HEK293 (cell line): ENCODE results near the gene SNX19.
A peak's percentile ranks its signal among the peaks of the same experiment; 100 is the strongest.

Experiments used
- CTCF ChIA-PET: fragments of 350-600 bp; formaldehyde crosslinking; extraction: SDS; loops from one replicate; lab custom pipeline; 2021; ENCODE audit warnings: antibody characterized with exemption; lab: Yijun Ruan, JAX
- POLR2A ChIA-PET: fragments of 300-600 bp; formaldehyde crosslinking; extraction: SDS; loops from one replicate; lab custom pipeline; 2020; ENCODE audit warnings: antibody characterized with exemption, inconsistent platforms; lab: Yijun Ruan, JAX
- H3K27ac ChIP-seq: fragments of 200-500 bp; sonication (Bioruptor generic); 2 replicates; pipeline ENCODE4 v1.5.1; 2014; ENCODE audit warnings: low read depth, low read length, control low read depth, inconsistent platforms; ENCODE audit errors: extremely low read depth
- H3K36me3 ChIP-seq, 2 experiments: fragments of 200-500 bp in 1 of 2; sonication (Bioruptor generic) in 1 of 2; 1 replicate in 1 of 2; 2 replicates in 1 of 2; pipeline ENCODE4 v1.5.1; 2014 to 2017; ENCODE audit warnings: inconsistent platforms in 2 of 2, low read length in 2 of 2; ENCODE audit not compliant: control insufficient read depth in 2 of 2, insufficient read depth in 1 of 2
- H3K4me1 ChIP-seq: fragments of 200-500 bp; sonication (Bioruptor generic); 2 replicates; pipeline ENCODE4 v1.5.1; 2014; ENCODE audit warnings: mild to moderate bottlenecking, low read length, inconsistent platforms; ENCODE audit not compliant: control insufficient read depth, insufficient read depth
- H3K4me3 ChIP-seq: 2 replicates; pipeline ENCODE4 v1.5.1; 2011; ENCODE audit warnings: low read depth, mild to moderate bottlenecking, control low read depth, low read length, moderate library complexity
- H3K9me3 ChIP-seq: fragments of 200-500 bp; sonication (Bioruptor generic); 2 replicates; pipeline ENCODE4 v1.5.1; 2014; ENCODE audit warnings: low read depth, low read length, inconsistent platforms; ENCODE audit not compliant: control insufficient read depth, insufficient read depth
- EGR2 ChIP-seq: fragments of 450-650 bp; formaldehyde crosslinking; IDR thresholded peaks from 2 replicates; pipeline ENCODE4 v1.5.1; 2016; ENCODE audit warnings: low read depth, missing biosample characterization, missing genetic modification characterization
- GLIS2 ChIP-seq: fragments of 450-650 bp; formaldehyde crosslinking; IDR thresholded peaks from 2 replicates; pipeline ENCODE4 v1.5.1; 2016; ENCODE audit warnings: missing biosample characterization, missing genetic modification characterization
- KLF1 ChIP-seq: fragments of 450-650 bp; formaldehyde crosslinking; IDR thresholded peaks from 2 replicates; pipeline ENCODE4 v1.5.1; 2016; ENCODE audit warnings: missing biosample characterization, missing genetic modification characterization
- ZFP41 ChIP-seq: fragments of 450-650 bp; formaldehyde crosslinking; IDR thresholded peaks from 2 replicates; pipeline ENCODE4 v1.5.1; 2016; ENCODE audit warnings: missing biosample characterization, missing genetic modification characterization, borderline replicate concordance
- ZNF140 ChIP-seq: fragments of 450-650 bp; formaldehyde crosslinking; IDR thresholded peaks from 2 replicates; pipeline ENCODE4 v1.5.1; 2016; ENCODE audit warnings: missing biosample characterization, missing genetic modification characterization
- ZNF148 ChIP-seq: fragments of 450-650 bp; formaldehyde crosslinking; IDR thresholded peaks from 2 replicates; pipeline ENCODE4 v1.5.0; 2017; ENCODE audit warnings: missing biosample characterization, missing genetic modification characterization, borderline replicate concordance
- ZNF426 ChIP-seq: fragments of 450-650 bp; formaldehyde crosslinking; IDR thresholded peaks from 2 replicates; pipeline ENCODE4 v1.5.1; 2017; ENCODE audit warnings: missing biosample characterization, missing genetic modification characterization, mild to moderate bottlenecking, inconsistent platforms, moderate library complexity
- ZNF510 ChIP-seq: fragments of 450-650 bp; formaldehyde crosslinking; IDR thresholded peaks from 2 replicates; pipeline ENCODE4 v1.5.1; 2018; ENCODE audit warnings: mild to moderate bottlenecking, missing genetic modification characterization, missing biosample characterization; ENCODE audit not compliant: insufficient replicate concordance
- ZNF544 ChIP-seq: fragments of 450-650 bp; formaldehyde crosslinking; IDR thresholded peaks from 2 replicates; pipeline ENCODE4 v1.5.0; 2017; ENCODE audit warnings: missing biosample characterization, missing genetic modification characterization
- ZNF558 ChIP-seq: fragments of 450-650 bp; formaldehyde crosslinking; IDR thresholded peaks from 2 replicates; pipeline ENCODE4 v1.5.1; 2016; ENCODE audit warnings: missing biosample characterization, missing genetic modification characterization
- ZNF629 ChIP-seq: fragments of 450-650 bp; formaldehyde crosslinking; IDR thresholded peaks from 2 replicates; pipeline ENCODE4 v1.5.1; 2017; ENCODE audit warnings: missing biosample characterization, missing genetic modification characterization
- ZNF654 ChIP-seq: fragments of 450-650 bp; formaldehyde crosslinking; IDR thresholded peaks from 2 replicates; pipeline ENCODE4 v1.5.1; 2016; ENCODE audit warnings: low read depth, missing biosample characterization, missing genetic modification characterization
- ZNF677 ChIP-seq: fragments of 450-650 bp; IDR thresholded peaks from 2 replicates; pipeline ENCODE4 v1.5.0; 2018; ENCODE audit warnings: missing biosample characterization, mild to moderate bottlenecking, missing genetic modification characterization, moderate library complexity
- ZNF768 ChIP-seq: fragments of 450-650 bp; formaldehyde crosslinking; IDR thresholded peaks from 2 replicates; pipeline ENCODE4 v1.5.1; 2018; ENCODE audit warnings: missing biosample characterization, mild to moderate bottlenecking, missing genetic modification characterization
- ZNF776 ChIP-seq: fragments of 450-650 bp; formaldehyde crosslinking; IDR thresholded peaks from 2 replicates; pipeline ENCODE4 v1.5.0; 2017; ENCODE audit warnings: missing biosample characterization, missing genetic modification characterization, borderline replicate concordance
- ZNF777 ChIP-seq: fragments of 450-650 bp; formaldehyde crosslinking; IDR thresholded peaks from 2 replicates; pipeline ENCODE4 v1.5.1; 2017; ENCODE audit warnings: missing biosample characterization, missing genetic modification characterization, borderline replicate concordance
- ZSCAN4 ChIP-seq: fragments of 450-650 bp; formaldehyde crosslinking; IDR thresholded peaks from 2 replicates; pipeline ENCODE4 v1.5.1; 2017; ENCODE audit warnings: missing biosample characterization, missing genetic modification characterization
- TF ChIP-seq, protein P1 (sequence below): fragments of 450-650 bp; formaldehyde crosslinking; IDR thresholded peaks from 2 replicates; pipeline ENCODE4 v1.5.1; 2016; ENCODE audit warnings: missing biosample characterization, missing genetic modification characterization
- TF ChIP-seq, protein P2 (sequence below): fragments of 450-650 bp; formaldehyde crosslinking; IDR thresholded peaks from 2 replicates; pipeline ENCODE4 v1.5.1; 2016; ENCODE audit warnings: missing biosample characterization, missing genetic modification characterization
- TF ChIP-seq, protein P3 (sequence below): fragments of 450-650 bp; formaldehyde crosslinking; IDR thresholded peaks from 2 replicates; pipeline ENCODE4 v1.5.1; 2016; ENCODE audit warnings: missing biosample characterization, missing genetic modification characterization

The SNX19 gene

DNA sequence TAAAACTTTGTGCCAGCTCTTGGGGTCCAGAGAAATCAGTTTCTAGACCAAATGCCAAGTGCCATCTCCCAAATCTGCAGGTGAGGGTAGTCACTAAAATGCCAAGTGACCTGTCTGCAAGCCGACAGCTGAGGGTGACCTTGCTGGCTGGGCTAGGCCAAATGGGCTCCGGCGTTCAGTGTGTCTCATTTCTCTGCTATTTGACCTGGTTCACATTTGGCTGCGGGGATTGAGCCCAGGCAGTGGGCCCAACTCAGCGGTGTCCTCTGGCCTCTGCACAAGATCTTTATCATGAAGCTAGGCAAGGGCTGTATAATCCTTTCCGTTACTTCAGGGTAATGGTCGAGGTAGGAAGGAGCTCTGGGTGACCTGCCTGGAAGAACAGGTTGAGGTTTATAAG lies 87.5 kb downstream of the SNX19 start:
- ChIA-PET CTCF (interaction anchor here (0.6 to 6.7 kb wide), 13 partner anchors 33 to 612 kb away, joined by 3 to 72 read pairs (median 4); no protein-coding TSS in a partner anchor), POLR2A (interaction anchor here (1.5 kb wide), 1 partner anchor 90 kb away, joined by 3 read pairs; no protein-coding TSS in a partner anchor)
- no peaks in the 10 kb centered on the region for H3K36me3 ChIP-seq
- TF ChIP-seq GLIS2 (tag by site-specific recombination) = no peak
- no peak for TF ChIP-seq ZNF148 (tag by site-specific recombination)
- TF ChIP-seq ZNF768 (tag by site-specific recombination) = no peak
- TF ChIP-seq, protein P1, sequence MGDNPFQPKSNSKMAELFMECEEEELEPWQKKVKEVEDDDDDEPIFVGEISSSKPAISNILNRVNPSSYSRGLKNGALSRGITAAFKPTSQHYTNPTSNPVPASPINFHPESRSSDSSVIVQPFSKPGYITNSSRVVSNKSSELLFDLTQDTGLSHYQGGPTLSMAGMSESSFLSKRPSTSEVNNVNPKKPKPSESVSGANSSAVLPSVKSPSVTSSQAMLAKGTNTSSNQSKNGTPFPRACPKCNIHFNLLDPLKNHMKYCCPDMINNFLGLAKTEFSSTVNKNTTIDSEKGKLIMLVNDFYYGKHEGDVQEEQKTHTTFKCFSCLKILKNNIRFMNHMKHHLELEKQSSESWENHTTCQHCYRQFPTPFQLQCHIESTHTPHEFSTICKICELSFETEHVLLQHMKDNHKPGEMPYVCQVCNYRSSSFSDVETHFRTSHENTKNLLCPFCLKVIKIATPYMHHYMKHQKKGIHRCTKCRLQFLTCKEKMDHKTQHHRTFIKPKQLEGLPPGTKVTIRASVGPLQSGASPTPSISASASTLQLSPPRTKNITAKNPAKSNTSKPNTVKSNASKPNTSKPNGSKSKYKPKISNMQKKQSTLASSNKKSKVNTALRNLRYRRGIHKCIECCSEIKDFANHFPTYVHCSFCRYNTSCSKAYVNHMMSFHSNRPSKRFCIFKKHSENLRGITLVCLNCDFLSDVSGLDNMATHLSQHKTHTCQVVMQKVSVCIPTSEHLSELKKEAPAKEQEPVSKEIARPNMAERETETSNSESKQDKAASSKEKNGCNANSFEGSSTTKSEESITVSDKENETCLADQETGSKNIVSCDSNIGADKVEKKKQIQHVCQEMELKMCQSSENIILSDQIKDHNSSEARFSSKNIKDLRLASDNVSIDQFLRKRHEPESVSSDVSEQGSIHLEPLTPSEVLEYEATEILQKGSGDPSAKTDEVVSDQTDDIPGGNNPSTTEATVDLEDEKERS = no peak
- TF ChIP-seq ZFP41 = no peak
- no peak for TF ChIP-seq ZNF777 (tag by site-specific recombination)
- TF ChIP-seq ZNF544 = no peak
- no peak for TF ChIP-seq ZSCAN4 (tag by site-specific recombination)
- TF ChIP-seq ZNF140 (tag by site-specific recombination) = no peak
- no peak for TF ChIP-seq ZNF558
- TF ChIP-seq, protein P2, sequence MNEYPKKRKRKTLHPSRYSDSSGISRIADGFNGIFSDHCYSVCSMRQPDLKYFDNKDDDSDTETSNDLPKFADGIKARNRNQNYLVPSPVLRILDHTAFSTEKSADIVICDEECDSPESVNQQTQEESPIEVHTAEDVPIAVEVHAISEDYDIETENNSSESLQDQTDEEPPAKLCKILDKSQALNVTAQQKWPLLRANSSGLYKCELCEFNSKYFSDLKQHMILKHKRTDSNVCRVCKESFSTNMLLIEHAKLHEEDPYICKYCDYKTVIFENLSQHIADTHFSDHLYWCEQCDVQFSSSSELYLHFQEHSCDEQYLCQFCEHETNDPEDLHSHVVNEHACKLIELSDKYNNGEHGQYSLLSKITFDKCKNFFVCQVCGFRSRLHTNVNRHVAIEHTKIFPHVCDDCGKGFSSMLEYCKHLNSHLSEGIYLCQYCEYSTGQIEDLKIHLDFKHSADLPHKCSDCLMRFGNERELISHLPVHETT (tag by site-specific recombination) = no peak
- TF ChIP-seq ZNF654 = no peak
- no peak for TF ChIP-seq KLF1 (tag by site-specific recombination)
- TF ChIP-seq, all 188 proteins: peak for 0
- Histone ChIP-seq H3K4me1 (no peaks in the 10 kb centered on the region), H3K9me3 (no peaks in the 10 kb centered on the region), H3K27ac (no peak overlapping the region), H3K4me3 (no peak overlapping the region)

DNA sequence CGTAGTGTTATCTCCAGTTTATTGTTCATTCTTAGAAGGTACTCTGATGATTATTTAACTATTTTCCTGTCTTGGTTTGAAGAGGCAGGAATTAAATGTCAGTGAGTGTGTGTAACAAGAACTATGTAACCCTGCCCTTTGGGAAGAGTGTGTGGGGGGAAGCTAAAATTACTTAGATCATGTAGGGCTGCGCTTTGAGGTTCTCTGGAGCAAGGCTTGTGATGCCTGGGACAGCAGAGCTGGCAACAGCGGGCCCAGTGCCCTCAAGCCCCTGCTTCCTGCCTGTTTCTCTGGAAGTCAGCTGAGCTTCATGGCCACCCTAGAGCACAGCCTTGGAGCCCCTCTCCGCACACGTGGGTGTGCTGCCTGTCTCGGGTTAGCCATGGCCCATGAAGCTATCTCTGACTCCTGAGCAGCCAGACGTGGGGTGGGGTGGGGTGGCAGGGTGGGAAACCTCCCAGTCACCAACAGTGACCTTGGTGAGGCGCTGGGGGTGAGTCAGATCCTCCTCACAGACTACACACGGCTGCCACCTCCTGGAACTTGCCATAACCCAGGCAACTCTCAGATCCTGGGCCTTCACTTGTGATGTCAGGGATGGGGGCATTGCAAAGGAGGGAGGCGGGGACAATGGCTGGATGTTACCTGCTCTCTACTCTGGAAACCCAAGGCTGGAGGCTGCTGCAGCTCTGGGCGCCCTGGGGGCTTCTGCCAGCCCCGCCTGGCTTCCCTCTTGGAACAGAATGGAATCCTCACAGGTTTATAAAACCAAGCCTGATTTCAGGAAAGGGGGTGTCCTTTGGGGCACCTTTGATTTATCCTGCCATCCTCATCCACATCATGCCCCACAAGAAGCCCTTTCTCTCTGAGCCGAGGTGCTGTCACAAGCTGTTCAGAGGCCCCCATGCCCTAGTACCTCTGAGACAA lies 88.6 kb downstream of the SNX19 start:
- TF ChIP-seq, protein P3, sequence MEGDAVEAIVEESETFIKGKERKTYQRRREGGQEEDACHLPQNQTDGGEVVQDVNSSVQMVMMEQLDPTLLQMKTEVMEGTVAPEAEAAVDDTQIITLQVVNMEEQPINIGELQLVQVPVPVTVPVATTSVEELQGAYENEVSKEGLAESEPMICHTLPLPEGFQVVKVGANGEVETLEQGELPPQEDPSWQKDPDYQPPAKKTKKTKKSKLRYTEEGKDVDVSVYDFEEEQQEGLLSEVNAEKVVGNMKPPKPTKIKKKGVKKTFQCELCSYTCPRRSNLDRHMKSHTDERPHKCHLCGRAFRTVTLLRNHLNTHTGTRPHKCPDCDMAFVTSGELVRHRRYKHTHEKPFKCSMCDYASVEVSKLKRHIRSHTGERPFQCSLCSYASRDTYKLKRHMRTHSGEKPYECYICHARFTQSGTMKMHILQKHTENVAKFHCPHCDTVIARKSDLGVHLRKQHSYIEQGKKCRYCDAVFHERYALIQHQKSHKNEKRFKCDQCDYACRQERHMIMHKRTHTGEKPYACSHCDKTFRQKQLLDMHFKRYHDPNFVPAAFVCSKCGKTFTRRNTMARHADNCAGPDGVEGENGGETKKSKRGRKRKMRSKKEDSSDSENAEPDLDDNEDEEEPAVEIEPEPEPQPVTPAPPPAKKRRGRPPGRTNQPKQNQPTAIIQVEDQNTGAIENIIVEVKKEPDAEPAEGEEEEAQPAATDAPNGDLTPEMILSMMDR = peak; percentile 42; the same call in 1 of the 2 replicates
- TF ChIP-seq ZFP41 (no peak), KLF1 (tag by site-specific recombination) (peak; percentile 47), ZNF677 (tag by site-specific recombination) (no peak), EGR2 (tag by site-specific recombination) (0 out of 2 replicates have a peak, but pooled peaks have one; percentile 29), ZNF776 (tag by site-specific recombination) (no peak), ZNF629 (tag by site-specific recombination) (0 out of 2 replicates have a peak, but pooled peaks have one; percentile 25), ZNF510 (tag by site-specific recombination) (no peak), ZNF654 (peak; percentile 64), ZNF426 (tag by site-specific recombination) (no peak)
- TF ChIP-seq, all 188 proteins: peak for 5
- Histone ChIP-seq H3K4me1 (no peaks in the 10 kb centered on the region), H3K4me3 (no peak overlapping the region), H3K27ac (no peak overlapping the region), H3K36me3 (no peaks in the 10 kb centered on the region), H3K9me3 (no peaks in the 10 kb centered on the region)
- CTCF ChIA-PET = interaction anchor here (0.6 to 6.7 kb wide), 43 partner anchors 9 to 611 kb away, joined by 3 to 72 read pairs (median 3); partner anchors contain the start of gene ADAMTS15
- POLR2A ChIA-PET = interaction anchor here (0.6 to 1.5 kb wide), 3 partner anchors 11 to 380 kb away, joined by 3 read pairs; no protein-coding TSS in a partner anchor
